HFFc6 (cell line): Measurements from ENCODE around the gene BAD. TPM values are rescaled to one million over a fixed set of nuclear protein-coding genes. Genes with fewer than 3 reads are reported as not detected.
"Not testable (repeated sequence)": the region's sequence is repeated elsewhere in the genome, so short reads cannot be mapped to it uniquely, and the experiment has no call there.

ENCODE experiments used
- DNase-seq: peaks from one replicate; pipeline ENCODE4 v3.0.0-alpha.2; 2018
- H3K27ac Mint-ChIP-seq: 2 replicates; pipeline ENCODE4 v1.8.0; 2020; ENCODE audit warnings: mild to moderate bottlenecking, mixed read lengths
- H3K27me3 Mint-ChIP-seq: 2 replicates; pipeline ENCODE4 v1.8.0; 2021; ENCODE audit warnings: mild to moderate bottlenecking, moderate library complexity, mixed read lengths; ENCODE audit not compliant: insufficient read depth
- H3K36me3 Mint-ChIP-seq: 2 replicates; pipeline ENCODE4 v1.8.0; 2021; ENCODE audit warnings: low read depth, mixed read lengths
- H3K4me1 Mint-ChIP-seq: 2 replicates; pipeline ENCODE4 v1.8.0; 2020; ENCODE audit warnings: low read depth, mixed read lengths
- H3K4me3 Mint-ChIP-seq: 2 replicates; pipeline ENCODE4 v1.8.0; 2020; ENCODE audit warnings: mild to moderate bottlenecking, moderate library complexity, mixed read lengths
- H3K9me3 Mint-ChIP-seq: 2 replicates; pipeline ENCODE4 v1.8.0; 2020; ENCODE audit warnings: mild to moderate bottlenecking, mixed read lengths
- total RNA-seq, 6 experiments: library from RNA; stranded (reverse); fragmentation: NEBNext Ultra II Directional; extraction: Animal tissue kit (Norgen Biotek cat#: 25700); gene quantifications; 2 replicates in 1 of 6; 3 replicates in 5 of 6; pipeline ENCODE4 v1.2.3, GENCODE V29; 2021
- TF ChIP-seq, protein P1 (sequence below): fragments of 200-600 bp; sonication (generic); IDR thresholded peaks from 2 replicates; pipeline ENCODE4 v1.5.0; 2021; ENCODE audit warnings: antibody characterized with exemption, mild to moderate bottlenecking

Gene BAD
- total RNA-seq, 6 experiments from 2014 or later, result 65.9 to 75.0 (median 68.8) TPM

DNA sequence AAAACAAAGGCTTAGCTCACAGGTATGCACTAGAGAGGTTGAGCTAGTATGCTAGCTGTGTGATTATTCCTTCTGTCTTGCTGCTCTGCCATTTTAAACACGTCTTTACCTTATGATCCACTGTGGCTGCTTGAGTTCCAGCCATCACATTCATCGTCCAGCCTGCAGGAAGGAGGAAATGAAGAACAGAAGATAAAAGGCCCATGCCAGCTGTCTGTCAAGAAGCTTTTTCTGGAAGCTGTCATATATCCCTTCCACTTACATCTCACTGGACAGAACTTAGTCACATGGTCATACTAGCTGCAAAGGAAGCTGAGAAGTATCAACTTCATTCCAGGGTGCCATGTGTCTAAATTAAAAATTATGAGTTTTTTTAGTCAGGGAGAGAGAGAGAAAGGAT is 42.9 kb upstream of the BAD start:
- DNase-seq, result no peak
- no peak overlapping the region for H3K27ac Mint-ChIP-seq
- H3K27me3 Mint-ChIP-seq, result peaks cover 6% of the 10 kb centered on the region
- TF ChIP-seq, protein P1, sequence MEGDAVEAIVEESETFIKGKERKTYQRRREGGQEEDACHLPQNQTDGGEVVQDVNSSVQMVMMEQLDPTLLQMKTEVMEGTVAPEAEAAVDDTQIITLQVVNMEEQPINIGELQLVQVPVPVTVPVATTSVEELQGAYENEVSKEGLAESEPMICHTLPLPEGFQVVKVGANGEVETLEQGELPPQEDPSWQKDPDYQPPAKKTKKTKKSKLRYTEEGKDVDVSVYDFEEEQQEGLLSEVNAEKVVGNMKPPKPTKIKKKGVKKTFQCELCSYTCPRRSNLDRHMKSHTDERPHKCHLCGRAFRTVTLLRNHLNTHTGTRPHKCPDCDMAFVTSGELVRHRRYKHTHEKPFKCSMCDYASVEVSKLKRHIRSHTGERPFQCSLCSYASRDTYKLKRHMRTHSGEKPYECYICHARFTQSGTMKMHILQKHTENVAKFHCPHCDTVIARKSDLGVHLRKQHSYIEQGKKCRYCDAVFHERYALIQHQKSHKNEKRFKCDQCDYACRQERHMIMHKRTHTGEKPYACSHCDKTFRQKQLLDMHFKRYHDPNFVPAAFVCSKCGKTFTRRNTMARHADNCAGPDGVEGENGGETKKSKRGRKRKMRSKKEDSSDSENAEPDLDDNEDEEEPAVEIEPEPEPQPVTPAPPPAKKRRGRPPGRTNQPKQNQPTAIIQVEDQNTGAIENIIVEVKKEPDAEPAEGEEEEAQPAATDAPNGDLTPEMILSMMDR, result no peak
- H3K4me1 Mint-ChIP-seq, result peaks cover 10% of the 10 kb centered on the region
- H3K4me3 Mint-ChIP-seq, result no peak overlapping the region
- H3K9me3 Mint-ChIP-seq, result no peaks in the 10 kb centered on the region; the same call in 1 of the 2 replicates
- no peaks in the 10 kb centered on the region for H3K36me3 Mint-ChIP-seq

DNA sequence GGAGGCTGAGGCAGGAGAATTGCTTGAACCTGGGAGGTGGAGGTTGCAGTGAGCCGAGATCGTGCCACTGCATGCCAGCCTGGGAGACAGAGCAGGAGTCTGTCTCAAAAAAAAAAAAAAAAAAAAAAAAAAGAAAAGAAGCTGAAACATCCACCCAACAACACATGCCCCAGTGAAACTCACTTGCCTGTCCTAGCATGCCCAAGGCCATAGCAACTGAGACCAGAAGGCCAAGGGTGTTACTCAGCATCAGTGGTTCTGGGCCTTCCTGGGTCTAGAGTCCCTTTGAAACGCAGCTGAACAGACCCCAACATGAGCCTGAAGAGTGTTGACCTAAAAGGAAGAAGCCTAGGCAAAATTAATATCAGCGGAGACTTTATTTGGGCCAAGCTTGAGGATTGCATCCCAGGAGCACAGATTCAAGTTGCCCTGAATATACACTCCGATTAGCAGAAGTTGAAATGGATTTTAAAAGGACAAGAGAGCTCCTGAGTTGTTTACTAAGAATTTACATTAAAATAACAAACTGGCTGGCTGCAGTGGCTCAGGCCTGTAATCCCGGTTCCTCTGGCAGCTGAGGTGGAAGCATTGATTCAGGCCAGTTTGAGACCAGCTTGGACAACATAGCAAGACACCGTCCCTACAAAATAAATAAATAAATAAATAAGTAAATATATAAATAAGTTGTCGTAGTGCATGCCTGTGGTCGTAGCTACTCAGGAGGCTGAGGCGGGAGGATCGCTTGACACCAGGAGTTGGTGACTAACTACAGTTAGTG is 40.4 kb upstream of the BAD start:
- Mint-ChIP-seq H3K36me3 (peaks cover 12% of the 10 kb centered on the region), H3K4me3 (no peak overlapping the region), H3K27ac (peak overlapping the region; percentile 61), H3K27me3 (peaks cover 6% of the 10 kb centered on the region), H3K4me1 (peaks cover 6% of the 10 kb centered on the region), H3K9me3 (no peaks in the 10 kb centered on the region; the same call in 1 of the 2 replicates)
- TF ChIP-seq, protein P1, result no peak
- DNase-seq, result no peak

DNA sequence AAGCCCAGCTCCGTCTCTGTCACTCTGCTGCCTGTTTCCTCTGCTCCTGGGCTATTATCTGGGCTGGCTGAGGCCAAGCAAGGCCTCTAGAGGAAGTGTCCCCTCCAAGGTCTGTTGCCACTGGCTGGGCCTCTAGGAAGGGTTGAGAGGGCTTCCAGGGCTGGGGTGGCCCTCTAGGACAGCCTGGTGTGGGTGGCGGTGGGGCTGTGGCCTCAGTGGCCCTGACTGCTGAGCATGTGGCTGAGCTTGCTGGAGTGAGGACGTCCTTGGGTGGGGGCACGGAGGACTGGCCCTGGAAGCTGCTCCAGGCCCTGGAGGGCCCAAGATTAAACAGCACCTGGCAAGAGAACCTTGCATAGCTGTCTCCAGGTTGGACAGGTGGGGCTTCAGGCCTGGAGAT is 39.5 kb upstream of the BAD start:
- H3K27me3 Mint-ChIP-seq, H3K27ac Mint-ChIP-seq, DNase-seq, H3K4me3 Mint-ChIP-seq, H3K9me3 Mint-ChIP-seq: not testable (repeated sequence)
- peaks cover 12% of the 10 kb centered on the region for H3K36me3 Mint-ChIP-seq
- H3K4me1 Mint-ChIP-seq, result peaks cover 12% of the 10 kb centered on the region

DNA sequence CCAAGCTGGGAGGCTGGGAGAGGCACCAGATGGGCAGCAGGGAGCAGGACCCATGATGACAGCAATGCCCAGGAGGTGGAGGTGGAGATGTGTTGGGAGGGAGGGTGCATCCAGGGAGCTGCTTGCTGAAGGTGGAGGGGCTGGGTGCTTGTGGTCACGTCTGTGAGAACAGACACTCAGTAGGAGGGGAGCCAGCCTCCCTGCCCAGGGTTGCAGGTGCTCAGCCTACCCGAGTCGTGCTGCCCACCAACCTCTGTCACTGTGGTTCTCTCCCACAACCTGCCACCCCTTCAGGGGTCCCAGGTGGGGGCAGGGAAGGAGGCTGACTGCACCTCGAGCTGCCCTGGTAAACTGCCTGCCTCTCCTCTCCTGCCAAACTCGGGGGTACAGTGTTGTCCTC is 38.9 kb upstream of the BAD start:
- H3K4me3 Mint-ChIP-seq, result no peak overlapping the region
- H3K27me3 Mint-ChIP-seq, result peaks cover 4% of the 10 kb centered on the region
- no peaks in the 10 kb centered on the region; the same call in 1 of the 2 replicates for H3K9me3 Mint-ChIP-seq
- no peak overlapping the region for H3K27ac Mint-ChIP-seq
- peaks cover 15% of the 10 kb centered on the region for H3K4me1 Mint-ChIP-seq
- DNase-seq, result no peak
- TF ChIP-seq, protein P1, result no peak
- H3K36me3 Mint-ChIP-seq, result peaks cover 12% of the 10 kb centered on the region

DNA sequence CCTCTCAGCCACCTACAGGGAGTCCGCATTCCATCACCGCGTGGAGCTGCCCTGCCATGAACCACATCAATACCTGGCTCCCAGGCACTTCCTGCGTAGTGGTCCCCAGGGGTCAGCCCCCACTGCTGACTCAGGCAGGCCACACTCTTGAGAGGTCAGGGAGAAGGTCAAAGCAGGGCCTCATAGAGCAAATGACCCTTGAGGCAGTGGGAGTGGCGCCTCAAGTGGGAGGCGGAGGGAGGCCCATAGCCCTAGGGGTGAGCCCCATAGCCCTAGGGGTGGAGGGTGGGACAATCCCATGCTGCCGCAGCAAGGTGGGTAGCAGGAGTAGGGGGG is 38.4 kb upstream of the BAD start:
- Mint-ChIP-seq H3K27me3 (peaks cover 3% of the 10 kb centered on the region), H3K36me3 (peaks cover 12% of the 10 kb centered on the region), H3K27ac (no peak overlapping the region), H3K9me3 (no peaks in the 10 kb centered on the region; the same call in 1 of the 2 replicates), H3K4me1 (peaks cover 15% of the 10 kb centered on the region), H3K4me3 (no peak overlapping the region)
- TF ChIP-seq, protein P1, result no peak
- no peak for DNase-seq

DNA sequence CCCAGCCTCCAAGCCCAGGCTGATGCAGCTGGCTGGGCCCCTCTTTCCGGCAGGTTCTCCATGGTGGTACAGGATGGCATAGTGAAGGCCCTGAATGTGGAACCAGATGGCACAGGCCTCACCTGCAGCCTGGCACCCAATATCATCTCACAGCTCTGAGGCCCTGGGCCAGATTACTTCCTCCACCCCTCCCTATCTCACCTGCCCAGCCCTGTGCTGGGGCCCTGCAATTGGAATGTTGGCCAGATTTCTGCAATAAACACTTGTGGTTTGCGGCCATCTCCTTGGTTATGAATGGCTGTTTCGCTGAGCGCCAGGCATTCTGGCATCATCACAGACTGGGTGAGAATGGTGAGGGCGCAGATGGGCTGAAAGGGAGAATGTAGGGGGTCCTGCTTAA is 37.1 kb upstream of the BAD start:
- TF ChIP-seq, protein P1, result no peak
- peaks cover 20% of the 10 kb centered on the region for H3K4me1 Mint-ChIP-seq
- DNase-seq, result no peak
- peaks cover 18% of the 10 kb centered on the region for H3K36me3 Mint-ChIP-seq
- peaks cover 3% of the 10 kb centered on the region for H3K27me3 Mint-ChIP-seq
- no peaks in the 10 kb centered on the region for H3K9me3 Mint-ChIP-seq
- H3K27ac Mint-ChIP-seq, result no peak overlapping the region
- no peak overlapping the region for H3K4me3 Mint-ChIP-seq
